ENCODE data around the gene SNRNP27. TPM values are rescaled to one million over a fixed set of nuclear protein-coding genes. Genes with fewer than 3 reads are reported as not detected.

The SNRNP27 gene
- total and polyA plus RNA-seq, 2 of the 8 experiments (the other 6 are each of a cell fraction or from before 2014, with no cell fraction given): 11.1 to 40.5 TPM

GRCh38 chr2:69945441-69945840 lies 51.7 kb downstream of the SNRNP27 start:
- H3K14ac ChIP-seq (ENCODE audit: insufficient read length): no peak overlapping the region
- no peak for FAIRE-seq
- H3K27me3 ChIP-seq (replicated peaks in 1 of 4; ENCODE audit: control insufficient read depth in 3 of 4, extremely low read depth in 1 of 4, insufficient read depth in 3 of 4, low read length in 3 of 4): no peaks in the 10 kb centered on the region; a peak in 1 of 7 replicates
- 0 out of 2 replicates have a peak overlapping the region, but pooled peaks have one; percentile 29 for H2BK15ac ChIP-seq (ENCODE audit: low read length)
- H4K8ac ChIP-seq (ENCODE audit: extremely low read depth, insufficient read depth, low read length): no peak overlapping the region
- no peak overlapping the region for H2BK20ac ChIP-seq (ENCODE audit: low read length)
- H3K27ac ChIP-seq (ENCODE audit: low read depth, low read length): no peak overlapping the region
- H2BK12ac ChIP-seq (ENCODE audit: low read depth, low read length): no peak overlapping the region
- no peak overlapping the region for H2BK120ac ChIP-seq (replicated peaks; ENCODE audit: low read depth, low read length)
- H3K9ac ChIP-seq (replicated peaks in 1 of 4; ENCODE audit: extremely low read depth in 1 of 4, low read depth in 3 of 4, low read length in 3 of 4): no peak overlapping the region
- no peak overlapping the region for H2AFZ ChIP-seq (ENCODE audit: low read length)
- H3K56ac ChIP-seq (replicated peaks; ENCODE audit: insufficient read length, low read depth, low read length): no peak overlapping the region
- H4K91ac ChIP-seq (replicated peaks; ENCODE audit: insufficient read length, low read length): no peak overlapping the region
- H3K79me1 ChIP-seq (ENCODE audit: low read depth, low read length): no peaks in the 10 kb centered on the region
- H3K4me1 ChIP-seq (replicated peaks in 1 of 4; ENCODE audit: control insufficient read depth in 3 of 4, insufficient read depth in 4 of 4, low read length in 3 of 4): peaks cover 0 to 3% (median 0%) of the 10 kb centered on the region in 4 experiments; a peak in 1 of 7 replicates
- H3K18ac ChIP-seq (ENCODE audit: extremely low read depth, low read length): no peak overlapping the region
- H4K20me1 ChIP-seq (replicated peaks in 1 of 2; ENCODE audit: control insufficient read depth in 1 of 2, insufficient read depth in 2 of 2, low read length in 2 of 2): no peaks in the 10 kb centered on the region
- POLR2A ChIA-PET (ENCODE audit: partially characterized antibody): interaction anchor here (0.9 kb wide), 1 partner anchor 31 kb away, joined by 3 read pairs; no protein-coding TSS in a partner anchor
- H3K23ac ChIP-seq (ENCODE audit: insufficient read length): no peak overlapping the region
- H3K23me2 ChIP-seq (ENCODE audit: low read depth, low read length): no peaks in the 10 kb centered on the region
- H3K4me2 ChIP-seq (ENCODE audit: insufficient read depth in 1 of 2, low read depth in 2 of 2, low read length in 2 of 2): no peak overlapping the region
- H4K5ac ChIP-seq (ENCODE audit: insufficient read length, low read depth, low read length): no peak overlapping the region
- H3K9me3 ChIP-seq (ENCODE audit: insufficient read depth in 2 of 2, low read depth in 1 of 2, low read length in 1 of 2): no peaks in the 10 kb centered on the region
- no peak overlapping the region for H3K4me3 ChIP-seq (ENCODE audit: extremely low read depth in 1 of 4, insufficient read depth in 2 of 4, low read depth in 3 of 4, low read length in 4 of 4)
- no peaks in the 10 kb centered on the region for H3K36me3 ChIP-seq (ENCODE audit: control insufficient read depth in 2 of 4, insufficient read depth in 4 of 4, low read length in 3 of 4)
- no peak for DNase-seq (ENCODE audit: low read depth in 1 of 2, low spot score in 2 of 2)
- WGBS, 2 experiments (ENCODE audit: extremely low coverage in 1 of 2, insufficient coverage in 1 of 2, insufficient read length in 1 of 2, insufficient replicate concordance in 2 of 2, low coverage in 1 of 2, low lambda C conversion rate in 2 of 2, missing lambda C conversion rate in 1 of 2): 94% methylated on average over 8 of the region's 8 CpGs; no CpG with 5 or more reads in 1 of the 2 experiments
- CTCF ChIA-PET (ENCODE audit: partially characterized antibody): interaction anchor here (0.6 to 2.7 kb wide), 8 partner anchors 9 to 1685 kb away, joined by 3 to 10 read pairs (median 4); partner anchors contain the start of gene MXD1
- no peak overlapping the region for H2BK5ac ChIP-seq (ENCODE audit: low read depth, low read length)
- 0 out of 2 replicates have a peak overlapping the region, but pooled peaks have one; percentile 13 for H2AK5ac ChIP-seq (ENCODE audit: low read depth, low read length)
- H3K4ac ChIP-seq (replicated peaks; ENCODE audit: insufficient read length, low read depth, low read length): no peak overlapping the region
- H3K79me2 ChIP-seq (ENCODE audit: control insufficient read depth in 1 of 2, insufficient read depth in 2 of 2, low read length in 2 of 2): no peaks in the 10 kb centered on the region
- TF ChIP-seq BACH1 (IDR thresholded peaks at IDR 0.05; ENCODE audit: low read length) (no peak), RAD21 (IDR thresholded peaks at IDR 0.05 in 1 of 2, conservative IDR thresholded peaks at IDR 0.05 in 1 of 2; ENCODE audit: low read depth in 2 of 2, low read length in 2 of 2) (no peak), TAF1 (IDR thresholded peaks at IDR 0.05; ENCODE audit: low read depth, low read length) (no peak), CEBPB (IDR thresholded peaks at IDR 0.05; ENCODE audit: low read depth, low read length) (no peak), PHF8 (conservative IDR thresholded peaks at IDR 0.05; ENCODE audit: low read depth, low read length) (no peak), EGR1 (IDR thresholded peaks at IDR 0.05; ENCODE audit: borderline replicate concordance, low read depth, low read length) (no peak), RBBP5 (IDR thresholded peaks at IDR 0.05; ENCODE audit: borderline replicate concordance, low read depth, low read length) (no peak), EZH2 (IDR thresholded peaks at IDR 0.05; ENCODE audit: low read depth, low read length, severe bottlenecking) (no peak), HDAC6 (IDR thresholded peaks at IDR 0.05; ENCODE audit: low read depth, low read length) (no peak), RFX5 (IDR thresholded peaks at IDR 0.05; ENCODE audit: borderline replicate concordance, low read depth, low read length) (no peak), ASH2L (IDR thresholded peaks at IDR 0.05; ENCODE audit: low read length) (no peak), KDM1A (IDR thresholded peaks at IDR 0.05; ENCODE audit: borderline replicate concordance, low read length) (no peak), SAP30 (IDR thresholded peaks at IDR 0.05; ENCODE audit: insufficient read depth, insufficient replicate concordance, low read length) (no peak), CHD1 (IDR thresholded peaks at IDR 0.05; ENCODE audit: low read depth, low read length) (no peak)

All from H1 (cell line).